22Rv1 (cell line): ENCODE results near the gene PAK4.

Experiments used
- ZFX ChIP-seq: fragments of 450-650 bp; IDR thresholded peaks from 2 replicates; pipeline ENCODE4 v1.6.1; 2017; ENCODE audit warnings: antibody characterized with exemption, borderline replicate concordance
- TF ChIP-seq, protein P1 (sequence below): fragments of 450-650 bp; IDR thresholded peaks from 2 replicates; pipeline ENCODE4 v1.5.1; 2017; ENCODE audit warnings: mild to moderate bottlenecking

DNA sequence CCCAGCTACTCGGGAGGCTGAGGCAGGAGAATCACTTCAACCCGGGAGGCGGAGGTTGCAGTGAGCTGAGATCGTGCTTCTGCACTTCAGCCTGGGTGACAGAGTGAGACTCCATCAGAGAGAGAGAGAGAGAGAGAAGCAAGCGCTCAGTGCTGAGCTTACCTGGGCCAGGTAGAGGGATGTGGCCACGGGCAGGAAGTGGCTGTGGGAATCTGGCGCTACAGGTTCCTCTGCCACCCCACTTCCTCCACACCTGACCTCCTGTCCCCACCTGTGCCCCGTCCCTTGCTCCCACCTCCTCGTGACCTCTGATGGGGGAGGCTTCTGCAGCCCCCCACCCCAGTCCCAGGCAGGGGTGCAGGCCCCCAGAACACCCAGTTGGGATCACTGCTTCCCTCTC, 70.2 kb downstream of the PAK4 start:
- TF ChIP-seq, protein P1, sequence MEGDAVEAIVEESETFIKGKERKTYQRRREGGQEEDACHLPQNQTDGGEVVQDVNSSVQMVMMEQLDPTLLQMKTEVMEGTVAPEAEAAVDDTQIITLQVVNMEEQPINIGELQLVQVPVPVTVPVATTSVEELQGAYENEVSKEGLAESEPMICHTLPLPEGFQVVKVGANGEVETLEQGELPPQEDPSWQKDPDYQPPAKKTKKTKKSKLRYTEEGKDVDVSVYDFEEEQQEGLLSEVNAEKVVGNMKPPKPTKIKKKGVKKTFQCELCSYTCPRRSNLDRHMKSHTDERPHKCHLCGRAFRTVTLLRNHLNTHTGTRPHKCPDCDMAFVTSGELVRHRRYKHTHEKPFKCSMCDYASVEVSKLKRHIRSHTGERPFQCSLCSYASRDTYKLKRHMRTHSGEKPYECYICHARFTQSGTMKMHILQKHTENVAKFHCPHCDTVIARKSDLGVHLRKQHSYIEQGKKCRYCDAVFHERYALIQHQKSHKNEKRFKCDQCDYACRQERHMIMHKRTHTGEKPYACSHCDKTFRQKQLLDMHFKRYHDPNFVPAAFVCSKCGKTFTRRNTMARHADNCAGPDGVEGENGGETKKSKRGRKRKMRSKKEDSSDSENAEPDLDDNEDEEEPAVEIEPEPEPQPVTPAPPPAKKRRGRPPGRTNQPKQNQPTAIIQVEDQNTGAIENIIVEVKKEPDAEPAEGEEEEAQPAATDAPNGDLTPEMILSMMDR = no peak
- TF ChIP-seq ZFX = no peak
